Stimulated activated CD4-positive, alpha-beta T cell treated with anti-CD3 and anti-CD28 coated beads, Interleukin-4, amount 100 ng/mL, for 24 hours (primary cell): ENCODE measurements around the gene TMC4.
"Not testable (repeated sequence)": the region's sequence is repeated elsewhere in the genome, so short reads cannot be mapped to it uniquely, and the experiment has no call there.

ENCODE experiments used
- DNase-seq: peaks from one replicate; pipeline ENCODE4 v3.0.0-alpha.2; 2020

TMC4 gene

GRCh38 chr19:54203151-54203611 lies 30.2 kb upstream of the TMC4 start:
- no peak for DNase-seq

- no peak for DNase-seq
Observed at GRCh38 chr19:54201980-54202379, 29.0 kb upstream of the TMC4 start.

- DNase-seq = no peak
Observed at GRCh38 chr19:54201172-54201701, 28.3 kb upstream of the TMC4 start.

- no peak for DNase-seq
Observed at GRCh38 chr19:54199401-54199800, 26.4 kb upstream of the TMC4 start.

GRCh38 chr19:54197121-54197520 lies 24.2 kb upstream of the TMC4 start:
- DNase-seq = no peak

- no peak for DNase-seq
Observed at GRCh38 chr19:54196536-54196935, 23.6 kb upstream of the TMC4 start.

GRCh38 chr19:54194463-54194862 lies 21.5 kb upstream of the TMC4 start:
- DNase-seq = not testable (repeated sequence)

- no peak for DNase-seq
Observed at GRCh38 chr19:54193011-54193410, 20.1 kb upstream of the TMC4 start.

GRCh38 chr19:54191811-54192453 lies 19.0 kb upstream of the TMC4 start:
- no peak for DNase-seq

- peak; percentile 86 for DNase-seq
Observed at GRCh38 chr19:54191011-54191810, 18.3 kb upstream of the TMC4 start, which contains the start of gene TSEN34. Gene TSEN34 (plus strand): TSS chr19:54191308. CDS start chr19:54191365, 57 bp downstream.

- DNase-seq = peak; percentile 100
Observed at GRCh38 chr19:54190503-54191010, 17.6 kb upstream of the TMC4 start.

- peak; percentile 100 for DNase-seq
Observed at GRCh38 chr19:54189735-54190502, 17.0 kb upstream of the TMC4 start.

- no peak for DNase-seq
Observed at GRCh38 chr19:54189145-54189734, 16.3 kb upstream of the TMC4 start, which contains the start of gene MBOAT7. Gene MBOAT7 (minus strand): TSS chr19:54189580. CDS start chr19:54188508, 1,072 bp downstream.

GRCh38 chr19:54188215-54188871 lies 15.4 kb upstream of the TMC4 start:
- peak; percentile 69 for DNase-seq

GRCh38 chr19:54186934-54187381 lies 14.0 kb upstream of the TMC4 start:
- DNase-seq = no peak

- DNase-seq = no peak
Observed at GRCh38 chr19:54186351-54186750, 13.4 kb upstream of the TMC4 start.

GRCh38 chr19:54183431-54183830 lies 10.5 kb upstream of the TMC4 start:
- DNase-seq = no peak

- not testable (repeated sequence) for DNase-seq
Observed at GRCh38 chr19:54181894-54182293, 8.9 kb upstream of the TMC4 start.

GRCh38 chr19:54180691-54181091 lies 7.7 kb upstream of the TMC4 start:
- no peak for DNase-seq

- DNase-seq = no peak
Observed at GRCh38 chr19:54179921-54180461, 7.0 kb upstream of the TMC4 start.

GRCh38 chr19:54179262-54179852 lies 6.4 kb upstream of the TMC4 start:
- no peak for DNase-seq
